ENCODE measurements around the gene PSEN1.

- TF ChIP-seq CTCF (IDR thresholded peaks at IDR 0.05) (no peak), SMC3 (IDR thresholded peaks at IDR 0.05; ENCODE audit: low read depth, low read length) (no peak)
Observed at GRCh38 chr14:73170686-73171085, 34.4 kb downstream of the PSEN1 start.
